Activated CD4-positive, alpha-beta T cell treated with anti-CD3 and anti-CD28 coated beads, Interleukin-2, amount 10 ng/mL, durations not matched to agents 7 days and 5 days (primary cell): ENCODE measurements around the gene FKBP10. TPM values are rescaled to one million over a fixed set of nuclear protein-coding genes. Genes with fewer than 3 reads are reported as not detected.
"Not testable (repeated sequence)": the region's sequence is repeated elsewhere in the genome, so short reads cannot be mapped to it uniquely, and the experiment has no call there.

Experiments
- CTCF ChIA-PET: fragments of 350-600 bp; sonication (Branson Sonifier 250); formaldehyde crosslinking; loops from one replicate; lab custom pipeline; 2021; ENCODE audit warnings: antibody characterized with exemption; lab: Charles Lee
- POLR2A ChIA-PET: fragments of 350-600 bp; sonication (Branson Sonifier 250); formaldehyde crosslinking; loops from one replicate; lab custom pipeline; 2021; ENCODE audit warnings: antibody characterized with exemption; lab: Charles Lee
- DNase-seq: peaks from one replicate; pipeline ENCODE4 v3.0.0-alpha.2; 2020
- H3K27ac Mint-ChIP-seq: one replicate; pipeline ENCODE4 v1.8.0; 2021; ENCODE audit warnings: mild to moderate bottlenecking, moderate library complexity, mixed read lengths
- H3K27me3 Mint-ChIP-seq: one replicate; pipeline ENCODE4 v1.8.0; 2021; ENCODE audit warnings: mixed read lengths
- H3K36me3 Mint-ChIP-seq: one replicate; pipeline ENCODE4 v1.8.0; 2021; ENCODE audit warnings: low read depth, mixed read lengths
- H3K4me1 Mint-ChIP-seq: one replicate; pipeline ENCODE4 v1.8.0; 2021; ENCODE audit warnings: mixed read lengths
- H3K4me3 Mint-ChIP-seq: one replicate; pipeline ENCODE4 v1.8.0; 2021; ENCODE audit warnings: mild to moderate bottlenecking, moderate library complexity, mixed read lengths
- H3K9me3 Mint-ChIP-seq: one replicate; pipeline ENCODE4 v1.8.0; 2021; ENCODE audit warnings: mixed read lengths
- total RNA-seq, 2 experiments: library from RNA; stranded (reverse); gene quantifications; one replicate each; pipeline ENCODE4 v1.2.3, GENCODE V29; 2021

The FKBP10 gene
- total RNA-seq, 2 experiments from 2014 or later: 0.44 TPM; not detected in 1

DNA sequence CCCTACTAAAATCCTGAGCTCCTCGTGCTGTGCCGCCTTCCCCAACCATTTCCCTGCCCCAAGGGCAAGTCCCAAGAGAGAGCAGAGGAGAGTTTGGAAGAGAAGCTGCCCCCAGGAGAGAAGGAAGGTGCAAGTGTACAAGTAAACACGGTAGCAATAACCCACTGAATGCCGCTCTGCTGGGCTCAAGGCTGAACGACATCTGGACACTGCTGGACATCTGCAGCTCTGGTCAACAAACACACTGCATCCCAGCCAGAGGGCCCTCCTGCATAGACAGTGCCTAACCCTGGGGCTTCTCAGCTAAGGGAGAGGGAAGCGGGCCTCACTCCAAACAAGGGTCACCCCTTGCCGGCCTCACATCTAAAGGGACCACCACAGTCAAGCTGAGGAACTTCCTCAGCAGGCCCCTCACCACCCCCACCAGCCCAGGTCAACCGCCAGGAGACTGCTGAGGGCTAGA, 39.0 kb upstream of the FKBP10 start:
- H3K4me3 Mint-ChIP-seq: no peak overlapping the region
- H3K9me3 Mint-ChIP-seq: no peaks in the 10 kb centered on the region
- POLR2A ChIA-PET: no interaction called here

DNA sequence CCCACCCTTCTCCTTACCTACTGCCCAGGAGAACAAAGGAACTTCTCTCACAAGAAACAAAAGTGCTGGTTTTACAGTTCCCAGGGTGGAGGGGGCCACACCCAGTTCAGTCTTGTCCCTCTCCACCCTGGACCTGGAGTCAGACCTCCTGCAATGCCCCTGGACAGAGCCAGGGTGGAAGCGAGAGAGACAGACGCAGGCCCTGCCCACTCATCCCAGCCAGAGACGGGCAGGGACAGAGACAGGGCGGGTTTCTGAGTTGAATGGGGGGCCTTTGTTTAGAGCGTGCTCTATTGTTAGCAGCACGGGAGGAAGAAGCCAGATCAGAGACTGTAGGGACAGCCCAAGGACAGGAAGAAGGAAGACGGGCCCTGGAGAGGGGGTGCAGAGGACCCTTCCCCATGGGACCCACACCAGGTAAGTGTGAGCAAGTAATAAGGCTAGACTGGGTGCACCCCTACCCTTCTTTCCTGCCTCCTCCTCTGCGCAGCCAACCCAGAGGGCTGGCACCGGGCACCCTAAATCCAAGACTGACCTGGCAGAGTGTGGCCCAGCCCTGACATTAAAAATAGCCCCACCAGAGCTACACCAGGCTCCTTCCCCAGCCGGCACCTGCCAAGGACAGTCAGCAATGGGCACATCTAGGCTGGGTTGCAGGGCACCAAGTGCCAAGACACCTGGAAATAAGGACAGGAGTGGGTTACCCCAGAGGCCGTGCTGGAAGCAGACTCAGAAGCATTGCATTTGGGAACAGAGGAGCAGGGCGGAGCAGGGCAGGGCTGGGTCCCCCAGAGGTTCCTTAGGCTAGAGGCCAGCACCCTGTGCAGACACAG, 37.2 kb upstream of the FKBP10 start:
- peak overlapping the region; percentile 69 for H3K27ac Mint-ChIP-seq
- H3K36me3 Mint-ChIP-seq: no peaks in the 10 kb centered on the region
- ChIA-PET POLR2A (no interaction called here), CTCF (no interaction called here)
- H3K27me3 Mint-ChIP-seq: no peaks in the 10 kb centered on the region
- no peak for DNase-seq
- no peaks in the 10 kb centered on the region for H3K9me3 Mint-ChIP-seq
- no peaks in the 10 kb centered on the region for H3K4me1 Mint-ChIP-seq
- H3K4me3 Mint-ChIP-seq: no peak overlapping the region

More for the DNA sequence above, 39.0 kb upstream of the FKBP10 start:
- DNase-seq: no peak
- CTCF ChIA-PET: interaction anchor here (0.6 to 1.1 kb wide), 3 partner anchors 12 to 379 kb away, joined by 3 to 6 read pairs (median 4); partner anchors contain the start of gene JUP
- H3K27ac Mint-ChIP-seq: no peak overlapping the region
- no peaks in the 10 kb centered on the region for H3K36me3 Mint-ChIP-seq
- H3K27me3 Mint-ChIP-seq: no peaks in the 10 kb centered on the region
- H3K4me1 Mint-ChIP-seq: no peaks in the 10 kb centered on the region

DNA sequence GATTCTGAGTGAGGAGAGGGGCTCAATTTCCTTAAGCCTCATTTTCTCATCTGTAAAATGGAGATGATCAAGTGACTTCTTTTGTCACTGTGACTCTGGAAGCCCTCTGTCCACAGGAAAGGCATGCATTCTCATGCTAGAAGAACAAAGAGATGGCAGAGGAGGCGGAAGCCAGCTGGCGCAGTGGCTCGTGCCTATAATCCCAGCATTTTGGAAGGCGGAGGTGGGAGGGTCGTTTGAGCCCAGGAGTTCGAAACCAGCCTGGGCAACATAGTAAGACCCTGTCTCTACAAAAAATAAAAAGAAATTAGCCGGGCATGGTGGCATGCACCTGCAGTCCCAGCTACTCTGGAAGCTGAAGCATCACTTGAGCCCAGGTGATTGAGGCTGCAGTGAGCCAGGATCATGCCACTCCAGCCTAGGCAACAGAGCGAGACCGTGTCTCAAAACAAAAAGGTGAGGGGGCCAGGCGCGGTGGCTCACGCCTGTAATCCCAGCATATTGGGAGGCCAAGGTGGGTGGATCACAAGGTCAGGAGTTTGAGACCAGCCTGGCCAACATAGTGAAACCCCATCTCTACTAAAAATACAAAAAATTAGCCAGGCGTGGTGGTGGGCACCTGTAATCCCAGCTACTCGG, 36.4 kb upstream of the FKBP10 start:
- H3K4me1 Mint-ChIP-seq, H3K4me3 Mint-ChIP-seq, H3K9me3 Mint-ChIP-seq, H3K36me3 Mint-ChIP-seq, DNase-seq, H3K27ac Mint-ChIP-seq, CTCF ChIA-PET, H3K27me3 Mint-ChIP-seq: not testable (repeated sequence)
- POLR2A ChIA-PET: interaction anchor here (0.6 kb wide), 1 partner anchor 87 kb away, joined by 3 read pairs; no protein-coding TSS in a partner anchor

DNA sequence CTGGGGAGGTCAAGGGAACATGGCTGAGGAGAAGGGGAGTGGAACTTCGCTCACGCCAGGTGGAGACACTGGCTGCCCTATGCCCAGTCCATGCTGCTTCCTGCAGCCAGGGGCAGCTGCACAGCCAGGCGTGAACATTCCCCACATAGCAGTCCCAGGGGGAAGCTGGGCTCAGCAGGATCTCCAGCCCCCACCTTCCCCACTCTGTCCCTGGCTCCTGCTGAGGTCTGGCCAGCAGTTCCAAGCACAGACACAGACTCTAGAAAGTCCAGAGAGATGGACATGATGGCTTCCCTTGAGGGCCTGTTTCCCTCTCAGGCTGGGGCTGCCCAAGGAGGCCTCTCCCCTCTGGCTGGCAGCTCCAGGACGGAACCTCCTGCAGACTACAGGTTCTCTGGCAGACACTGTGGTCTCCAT, 35.6 kb upstream of the FKBP10 start:
- CTCF ChIA-PET: no interaction called here
- no peaks in the 10 kb centered on the region for H3K4me1 Mint-ChIP-seq
- no peak overlapping the region for H3K27ac Mint-ChIP-seq
- no peak for DNase-seq
- H3K9me3 Mint-ChIP-seq: no peaks in the 10 kb centered on the region
- H3K27me3 Mint-ChIP-seq: peaks cover 4% of the 10 kb centered on the region
- H3K4me3 Mint-ChIP-seq: no peak overlapping the region
- no peaks in the 10 kb centered on the region for H3K36me3 Mint-ChIP-seq
- POLR2A ChIA-PET: interaction anchor here (0.6 kb wide), 1 partner anchor 87 kb away, joined by 3 read pairs; no protein-coding TSS in a partner anchor

DNA sequence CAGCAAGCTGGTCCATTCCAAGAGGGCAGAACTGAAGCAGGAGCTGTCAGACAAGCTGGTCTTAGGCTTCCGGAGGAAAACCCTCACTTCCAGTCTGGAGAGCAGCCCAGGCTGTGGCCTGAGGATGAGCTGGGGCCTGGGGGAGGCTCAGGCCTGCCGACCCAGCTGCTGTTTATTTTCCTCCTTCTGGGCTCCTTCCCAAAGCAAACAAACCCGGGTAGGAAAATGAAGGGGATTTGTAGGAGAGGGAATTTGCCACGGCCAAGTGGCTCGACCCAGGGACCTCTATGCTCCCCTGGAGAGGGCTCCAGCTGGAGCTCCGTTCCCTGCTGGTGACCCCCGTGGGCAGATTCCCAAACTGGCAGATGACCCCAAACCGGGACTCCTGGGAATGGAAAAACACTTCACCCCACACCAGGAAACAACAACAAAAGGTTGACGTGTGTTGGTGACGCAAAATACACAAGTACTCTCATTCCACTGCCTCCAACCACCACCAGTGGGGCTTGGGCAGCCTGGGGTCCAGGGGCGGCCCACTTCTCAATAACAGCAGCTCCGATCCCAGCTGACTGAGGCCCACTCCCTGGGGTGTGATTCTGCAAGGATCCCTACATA, 35.1 kb upstream of the FKBP10 start:
- Mint-ChIP-seq H3K27ac (no peak overlapping the region), H3K9me3 (no peaks in the 10 kb centered on the region), H3K36me3 (no peaks in the 10 kb centered on the region), H3K27me3 (peaks cover 5% of the 10 kb centered on the region), H3K4me1 (no peaks in the 10 kb centered on the region), H3K4me3 (no peak overlapping the region)
- ChIA-PET CTCF (interaction anchor here (0.7 kb wide), 1 partner anchor 9 kb away, joined by 3 read pairs; the partner anchor contains the start of gene JUP), POLR2A (no interaction called here)
- DNase-seq: no peak

DNA sequence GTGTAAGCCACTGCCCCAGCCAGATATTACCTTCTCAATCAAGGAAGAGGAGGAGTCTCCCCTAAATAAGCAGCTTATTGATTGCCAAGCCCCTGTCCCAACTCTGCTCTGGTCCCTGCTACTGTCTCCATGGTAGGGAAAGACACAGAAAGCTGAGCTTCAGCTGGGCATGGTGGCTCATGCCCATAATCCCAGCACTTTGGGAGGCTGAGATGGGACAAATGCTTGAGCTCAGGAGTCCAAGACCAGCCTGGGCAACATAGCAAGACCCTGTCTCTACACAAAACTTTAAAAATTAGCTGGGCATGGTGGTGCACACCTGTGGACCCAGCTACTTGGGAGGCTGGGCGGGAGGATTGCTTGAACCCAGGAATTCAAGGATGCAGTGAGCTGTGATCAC, 32.9 kb upstream of the FKBP10 start:
- H3K9me3 Mint-ChIP-seq: no peaks in the 10 kb centered on the region
- POLR2A ChIA-PET: interaction anchor here (0.6 kb wide), 1 partner anchor 151 kb away, joined by 3 read pairs; the partner anchor contains the start of gene ODAD4
- DNase-seq: no peak
- no peak overlapping the region for H3K4me3 Mint-ChIP-seq
- H3K4me1 Mint-ChIP-seq: peaks cover 5% of the 10 kb centered on the region
- CTCF ChIA-PET: interaction anchor here (0.8 to 1.1 kb wide), 2 partner anchors 39 to 45 kb away, joined by 3 read pairs; no protein-coding TSS in a partner anchor
- H3K36me3 Mint-ChIP-seq: no peaks in the 10 kb centered on the region
- peaks cover 15% of the 10 kb centered on the region for H3K27me3 Mint-ChIP-seq
- H3K27ac Mint-ChIP-seq: no peak overlapping the region

DNA sequence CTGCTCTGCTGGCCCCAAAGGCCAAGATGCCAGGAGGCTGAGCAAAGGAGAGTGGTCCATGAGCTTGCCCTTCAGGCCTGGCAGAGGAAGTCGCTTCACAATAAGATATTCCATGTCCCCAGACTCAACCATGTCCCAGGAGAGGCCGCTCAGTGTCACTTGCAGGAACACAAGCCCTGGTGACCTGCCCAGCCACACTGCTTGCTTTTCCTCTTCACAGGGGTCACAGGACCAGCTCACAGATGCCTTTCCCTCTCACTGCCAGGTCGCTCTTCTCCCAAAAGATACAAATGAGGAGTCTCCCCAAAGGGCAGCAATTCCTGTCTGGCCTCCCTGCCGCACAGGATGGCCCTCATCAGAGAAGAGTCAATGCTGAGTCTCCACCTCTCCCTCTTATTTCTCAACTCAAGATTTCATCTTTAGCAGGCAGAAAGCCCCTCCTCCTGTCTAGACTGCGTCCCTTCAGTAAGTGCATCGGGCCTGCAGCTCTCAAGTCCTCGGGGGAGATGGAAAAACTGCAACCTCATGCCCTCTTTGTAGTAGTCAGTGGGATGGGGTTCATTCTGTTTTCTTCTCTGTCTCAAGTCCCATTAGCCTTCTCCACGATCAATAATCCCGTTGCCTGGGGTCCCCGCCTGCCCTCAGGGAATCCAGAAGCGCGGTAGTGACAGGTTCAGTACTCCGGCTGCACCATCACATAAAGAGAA, 31.2 kb upstream of the FKBP10 start:
- no peak overlapping the region for H3K4me3 Mint-ChIP-seq

DNA sequence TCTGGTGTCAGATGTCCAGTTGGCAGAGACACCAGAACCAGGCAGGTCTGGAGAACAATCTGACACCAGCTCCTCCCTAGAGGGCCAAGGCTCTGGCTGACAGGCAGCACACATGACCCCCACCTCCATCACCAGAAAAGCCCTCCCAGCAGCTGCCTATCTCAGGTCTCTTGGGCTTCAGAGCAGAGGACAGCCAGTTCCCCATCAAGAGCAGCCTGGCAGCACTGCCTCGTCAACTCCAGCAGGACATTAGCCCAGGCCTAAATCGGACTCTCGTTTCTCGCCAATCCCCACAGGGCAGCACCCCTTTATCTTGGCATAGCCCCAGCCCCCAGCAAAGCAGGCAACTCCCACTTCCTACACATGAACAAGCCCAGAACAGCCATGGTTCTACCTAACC, 30.7 kb upstream of the FKBP10 start:
- Mint-ChIP-seq H3K27ac (no peak overlapping the region), H3K4me1 (peaks cover 13% of the 10 kb centered on the region), H3K4me3 (no peak overlapping the region), H3K36me3 (no peaks in the 10 kb centered on the region), H3K27me3 (peaks cover 25% of the 10 kb centered on the region), H3K9me3 (no peaks in the 10 kb centered on the region)
- ChIA-PET POLR2A (no interaction called here), CTCF (interaction anchor here (1.0 kb wide), 1 partner anchor 17 kb away, joined by 3 read pairs; no protein-coding TSS in a partner anchor)
- no peak for DNase-seq

More for the DNA sequence above, 31.2 kb upstream of the FKBP10 start:
- no peak for DNase-seq
- Mint-ChIP-seq H3K4me1 (peaks cover 8% of the 10 kb centered on the region), H3K27ac (no peak overlapping the region), H3K27me3 (peaks cover 19% of the 10 kb centered on the region), H3K36me3 (no peaks in the 10 kb centered on the region), H3K9me3 (no peaks in the 10 kb centered on the region)
- ChIA-PET CTCF (interaction anchor here (0.9 to 1.0 kb wide), 2 partner anchors 18 to 20 kb away, joined by 3 to 5 read pairs; no protein-coding TSS in a partner anchor), POLR2A (no interaction called here)

DNA sequence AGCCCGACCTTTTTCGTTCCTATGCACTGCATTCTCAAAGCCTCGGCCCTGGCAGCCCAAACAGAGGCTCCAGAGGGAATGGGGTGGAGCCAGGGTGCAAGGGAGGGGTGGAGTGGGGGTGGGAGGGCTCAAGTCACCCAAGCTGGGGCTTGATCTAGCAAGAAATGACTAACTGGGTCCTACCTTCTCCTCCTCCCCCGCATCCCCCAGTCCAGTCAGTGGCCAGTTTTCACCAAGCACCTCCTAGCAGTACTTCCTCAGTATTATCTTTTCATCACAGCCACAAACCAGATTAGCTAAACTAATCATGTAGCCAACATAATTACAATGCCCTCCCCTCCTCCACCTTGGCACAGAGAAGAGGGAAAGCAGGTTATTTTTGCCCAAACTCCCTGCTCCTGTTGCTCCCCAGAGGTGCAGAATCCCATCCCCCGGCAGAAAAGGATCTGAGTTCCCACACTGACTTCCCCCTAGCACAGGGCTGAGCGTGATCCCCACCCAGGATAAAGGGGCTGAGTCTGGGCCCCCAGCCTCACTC, 28.5 kb upstream of the FKBP10 start:
- Mint-ChIP-seq H3K9me3 (no peaks in the 10 kb centered on the region), H3K4me3 (no peak overlapping the region), H3K4me1 (peaks cover 28% of the 10 kb centered on the region), H3K27me3 (peaks cover 37% of the 10 kb centered on the region), H3K36me3 (no peaks in the 10 kb centered on the region), H3K27ac (no peak overlapping the region)
- DNase-seq: no peak
- POLR2A ChIA-PET: no interaction called here
- CTCF ChIA-PET: interaction anchor here (0.7 to 1.2 kb wide), 2 partner anchors 10 to 36 kb away, joined by 3 to 4 read pairs; no protein-coding TSS in a partner anchor

DNA sequence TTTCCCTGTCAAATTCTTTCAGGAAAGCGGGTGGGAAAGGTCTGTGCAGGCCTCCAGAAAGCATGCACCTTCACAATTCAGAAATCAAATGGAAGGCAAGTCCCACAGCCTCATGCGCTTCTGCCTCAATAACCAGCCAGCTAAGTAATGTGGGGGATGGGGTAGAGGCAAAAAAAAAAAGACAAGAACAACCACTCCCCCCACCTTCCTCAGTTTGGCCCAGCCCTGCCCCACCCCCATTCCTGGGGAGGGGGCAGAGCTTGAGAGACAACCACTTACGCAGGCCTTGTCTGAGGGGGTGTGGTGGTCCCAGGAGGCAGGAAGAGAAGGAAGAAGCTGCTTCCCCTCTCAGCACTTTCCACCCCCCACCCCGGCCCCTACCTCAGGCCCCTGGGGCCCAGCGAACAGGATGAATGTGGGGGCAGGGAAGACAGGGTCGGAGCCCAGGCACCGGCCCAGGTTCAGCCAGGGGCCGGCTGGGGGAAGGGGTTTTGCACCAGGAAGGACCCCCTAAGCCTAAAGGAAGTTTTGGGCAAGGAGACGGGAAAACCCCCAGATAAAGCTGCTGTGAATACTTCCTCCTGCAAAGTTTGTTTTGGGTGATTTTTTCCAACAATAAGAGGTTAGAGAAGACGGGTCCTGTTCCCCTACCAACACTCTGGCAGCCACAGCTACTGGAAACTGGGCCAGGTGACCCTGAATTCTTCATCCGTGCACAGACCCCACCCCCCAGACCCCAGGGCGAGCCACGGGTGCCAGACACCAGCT, 27.5 kb upstream of the FKBP10 start:
- Mint-ChIP-seq H3K36me3 (no peaks in the 10 kb centered on the region), H3K4me3 (no peak overlapping the region), H3K9me3 (no peaks in the 10 kb centered on the region), H3K27ac (no peak overlapping the region), H3K27me3 (peaks cover 37% of the 10 kb centered on the region), H3K4me1 (peaks cover 28% of the 10 kb centered on the region)
- DNase-seq: no peak
- POLR2A ChIA-PET: no interaction called here
- CTCF ChIA-PET: interaction anchor here (0.7 to 1.8 kb wide), 4 partner anchors 9 to 26 kb away, joined by 3 to 6 read pairs (median 4); partner anchors contain the start of gene P3H4

DNA sequence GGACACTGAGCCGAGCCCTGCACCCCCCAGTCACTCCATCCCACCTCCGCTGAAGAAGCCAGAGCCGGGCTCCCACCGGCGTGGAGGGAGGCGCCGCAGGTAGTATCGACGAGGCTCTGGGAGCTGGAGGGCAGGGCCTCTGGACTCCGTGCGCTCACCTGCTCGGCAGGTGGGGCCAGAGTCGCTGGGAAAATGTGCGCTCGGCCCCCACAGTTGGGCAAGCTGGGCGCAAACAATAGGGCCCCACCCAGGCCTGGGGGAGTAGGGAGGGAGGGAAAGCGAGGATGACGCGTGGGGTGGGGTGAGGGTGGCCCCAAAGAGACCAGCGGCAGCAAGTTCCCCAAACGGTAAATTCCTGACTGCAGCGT, 27.0 kb upstream of the FKBP10 start:
- CTCF ChIA-PET: interaction anchor here (0.5 to 1.8 kb wide), 5 partner anchors 11 to 36 kb away, joined by 4 to 6 read pairs (median 4); partner anchors contain the start of gene P3H4
- Mint-ChIP-seq H3K4me1 (peaks cover 32% of the 10 kb centered on the region), H3K27ac (no peak overlapping the region), H3K4me3 (no peak overlapping the region), H3K9me3 (no peaks in the 10 kb centered on the region), H3K27me3 (peaks cover 37% of the 10 kb centered on the region), H3K36me3 (no peaks in the 10 kb centered on the region)
- POLR2A ChIA-PET: no interaction called here
- DNase-seq: no peak
